ENCODE data around the gene GALC.

The GALC gene

GRCh38 chr14:87979689-87980088 is 13.3 kb downstream of the GALC start:
- H3K79me2 ChIP-seq (ENCODE audit: control insufficient read depth, low read length) = no peaks in the 10 kb centered on the region
- no peaks in the 10 kb centered on the region for H4K20me1 ChIP-seq (ENCODE audit: control insufficient read depth, insufficient read depth, low read depth, low read length)
- H3K4me1 ChIP-seq (ENCODE audit: control insufficient read depth, low read length) = no peaks in the 10 kb centered on the region
- no peaks in the 10 kb centered on the region for H3F3A ChIP-seq (ENCODE audit: control insufficient read depth, insufficient read depth)
- no peak overlapping the region for H3K4me3 ChIP-seq (ENCODE audit: low read length)
- H3K9me2 ChIP-seq (replicated peaks; ENCODE audit: control insufficient read depth, low read length) = no peaks in the 10 kb centered on the region
- H3K9me3 ChIP-seq (ENCODE audit: control insufficient read depth, insufficient read depth, low read length) = no peaks in the 10 kb centered on the region
- H3K27ac ChIP-seq (ENCODE audit: low read depth, low read length) = no peak overlapping the region
- no peaks in the 10 kb centered on the region for H3K27me3 ChIP-seq (ENCODE audit: control insufficient read depth, low read length)
- no peaks in the 10 kb centered on the region for H3K36me3 ChIP-seq (ENCODE audit: control insufficient read depth, low read length)
- TF ChIP-seq EZH2phosphoT487 (IDR thresholded peaks at IDR 0.05; ENCODE audit: borderline replicate concordance, low read length) (no peak), CTCF (IDR thresholded peaks at IDR 0.05; ENCODE audit: low read depth, low read length, poor library complexity, severe bottlenecking) (no peak)
- no peak overlapping the region for H3K4me2 ChIP-seq (ENCODE audit: low read length)

- Histone ChIP-seq H3K79me2 (ENCODE audit: control insufficient read depth, low read length) (no peaks in the 10 kb centered on the region), H3K27ac (ENCODE audit: low read depth, low read length) (no peak overlapping the region), H3K9me2 (replicated peaks; ENCODE audit: control insufficient read depth, low read length) (no peaks in the 10 kb centered on the region), H3F3A (ENCODE audit: control insufficient read depth, insufficient read depth) (no peaks in the 10 kb centered on the region), H3K4me1 (ENCODE audit: control insufficient read depth, low read length) (no peaks in the 10 kb centered on the region), H4K20me1 (ENCODE audit: control insufficient read depth, insufficient read depth, low read depth, low read length) (no peaks in the 10 kb centered on the region), H3K36me3 (ENCODE audit: control insufficient read depth, low read length) (no peaks in the 10 kb centered on the region), H3K4me3 (ENCODE audit: low read length) (no peak overlapping the region), H3K9me3 (ENCODE audit: control insufficient read depth, insufficient read depth, low read length) (no peaks in the 10 kb centered on the region), H3K27me3 (ENCODE audit: control insufficient read depth, low read length) (no peaks in the 10 kb centered on the region), H3K4me2 (ENCODE audit: low read length) (no peak overlapping the region)
- no peak for TF ChIP-seq CTCF (IDR thresholded peaks at IDR 0.05; ENCODE audit: low read depth, low read length, poor library complexity, severe bottlenecking)
- TF ChIP-seq EZH2phosphoT487 (IDR thresholded peaks at IDR 0.05; ENCODE audit: borderline replicate concordance, low read length) = no peak
These were observed 17.3 kb downstream of the GALC start for GRCh38 chr14:87975636-87976035.

GRCh38 chr14:87971010-87971409 is 22.0 kb downstream of the GALC start:
- Histone ChIP-seq H3K36me3 (ENCODE audit: control insufficient read depth, low read length) (no peaks in the 10 kb centered on the region), H3K4me1 (ENCODE audit: control insufficient read depth, low read length) (no peaks in the 10 kb centered on the region), H3F3A (ENCODE audit: control insufficient read depth, insufficient read depth) (no peaks in the 10 kb centered on the region), H3K27me3 (ENCODE audit: control insufficient read depth, low read length) (no peaks in the 10 kb centered on the region), H3K9me3 (ENCODE audit: control insufficient read depth, insufficient read depth, low read length) (no peaks in the 10 kb centered on the region), H4K20me1 (ENCODE audit: control insufficient read depth, insufficient read depth, low read depth, low read length) (no peaks in the 10 kb centered on the region), H3K27ac (ENCODE audit: low read depth, low read length) (no peak overlapping the region), H3K79me2 (ENCODE audit: control insufficient read depth, low read length) (no peaks in the 10 kb centered on the region), H3K4me3 (ENCODE audit: low read length) (no peak overlapping the region), H3K9me2 (replicated peaks; ENCODE audit: control insufficient read depth, low read length) (no peaks in the 10 kb centered on the region), H3K4me2 (ENCODE audit: low read length) (no peak overlapping the region)
- no peak for TF ChIP-seq EZH2phosphoT487 (IDR thresholded peaks at IDR 0.05; ENCODE audit: borderline replicate concordance, low read length)
- no peak for TF ChIP-seq CTCF (IDR thresholded peaks at IDR 0.05; ENCODE audit: low read depth, low read length, poor library complexity, severe bottlenecking)

GRCh38 chr14:87967496-87967895 is 25.5 kb downstream of the GALC start:
- Histone ChIP-seq H3K79me2 (ENCODE audit: control insufficient read depth, low read length) (no peaks in the 10 kb centered on the region), H3K27me3 (ENCODE audit: control insufficient read depth, low read length) (no peaks in the 10 kb centered on the region), H3F3A (ENCODE audit: control insufficient read depth, insufficient read depth) (no peaks in the 10 kb centered on the region), H3K4me2 (ENCODE audit: low read length) (no peak overlapping the region), H3K4me3 (ENCODE audit: low read length) (no peak overlapping the region), H3K4me1 (ENCODE audit: control insufficient read depth, low read length) (no peaks in the 10 kb centered on the region), H3K9me2 (replicated peaks; ENCODE audit: control insufficient read depth, low read length) (no peaks in the 10 kb centered on the region), H3K9me3 (ENCODE audit: control insufficient read depth, insufficient read depth, low read length) (no peaks in the 10 kb centered on the region), H4K20me1 (ENCODE audit: control insufficient read depth, insufficient read depth, low read depth, low read length) (no peaks in the 10 kb centered on the region), H3K36me3 (ENCODE audit: control insufficient read depth, low read length) (no peaks in the 10 kb centered on the region), H3K27ac (ENCODE audit: low read depth, low read length) (no peak overlapping the region)
- TF ChIP-seq EZH2phosphoT487 (IDR thresholded peaks at IDR 0.05; ENCODE audit: borderline replicate concordance, low read length) (no peak), CTCF (IDR thresholded peaks at IDR 0.05; ENCODE audit: low read depth, low read length, poor library complexity, severe bottlenecking) (no peak)

Measured in DOHH2 (cell line).